SU-DHL-6 (cell line): Measurements from ENCODE around the gene CCDC120.

ENCODE experiments used
- EZH2phosphoT487 ChIP-seq: fragments of 200-600 bp; sonication (generic), shearing (Covaris generic); conservative IDR thresholded peaks from 2 replicates; pipeline ENCODE4 v1.6.1; 2018; ENCODE audit warnings: mild to moderate bottlenecking, antibody characterized with exemption, low read length, moderate library complexity, mixed read lengths
- TF ChIP-seq, protein P1 (sequence below): fragments of 200-600 bp; sonication (generic); IDR thresholded peaks from one replicate; pipeline ENCODE4 v1.5.1; 2017; ENCODE audit warnings: antibody characterized with exemption, mild to moderate bottlenecking, low read length, moderate library complexity; ENCODE audit not compliant: insufficient read depth, poor library complexity, severe bottlenecking

DNA sequence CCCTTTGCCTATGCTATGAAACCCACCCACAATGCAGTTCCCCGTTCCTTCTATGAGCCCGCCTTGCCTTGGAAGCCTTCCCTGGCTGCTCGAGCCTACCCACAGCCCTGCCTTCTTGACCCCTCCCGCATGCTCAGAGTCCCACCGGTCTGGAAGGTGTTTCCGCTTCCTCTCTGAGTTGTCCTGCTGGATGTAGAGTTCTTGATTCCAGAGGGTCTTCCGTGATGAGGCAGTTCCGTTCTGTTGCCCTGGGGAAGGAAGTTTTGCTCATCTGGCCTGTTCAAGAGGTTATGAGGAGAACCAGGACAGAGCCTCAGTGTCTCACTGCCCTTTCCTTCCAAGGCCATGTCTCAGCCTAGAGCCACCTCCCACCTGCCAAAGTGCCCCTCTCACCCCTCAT is 57.3 kb downstream of the CCDC120 start:
- TF ChIP-seq, protein P1, sequence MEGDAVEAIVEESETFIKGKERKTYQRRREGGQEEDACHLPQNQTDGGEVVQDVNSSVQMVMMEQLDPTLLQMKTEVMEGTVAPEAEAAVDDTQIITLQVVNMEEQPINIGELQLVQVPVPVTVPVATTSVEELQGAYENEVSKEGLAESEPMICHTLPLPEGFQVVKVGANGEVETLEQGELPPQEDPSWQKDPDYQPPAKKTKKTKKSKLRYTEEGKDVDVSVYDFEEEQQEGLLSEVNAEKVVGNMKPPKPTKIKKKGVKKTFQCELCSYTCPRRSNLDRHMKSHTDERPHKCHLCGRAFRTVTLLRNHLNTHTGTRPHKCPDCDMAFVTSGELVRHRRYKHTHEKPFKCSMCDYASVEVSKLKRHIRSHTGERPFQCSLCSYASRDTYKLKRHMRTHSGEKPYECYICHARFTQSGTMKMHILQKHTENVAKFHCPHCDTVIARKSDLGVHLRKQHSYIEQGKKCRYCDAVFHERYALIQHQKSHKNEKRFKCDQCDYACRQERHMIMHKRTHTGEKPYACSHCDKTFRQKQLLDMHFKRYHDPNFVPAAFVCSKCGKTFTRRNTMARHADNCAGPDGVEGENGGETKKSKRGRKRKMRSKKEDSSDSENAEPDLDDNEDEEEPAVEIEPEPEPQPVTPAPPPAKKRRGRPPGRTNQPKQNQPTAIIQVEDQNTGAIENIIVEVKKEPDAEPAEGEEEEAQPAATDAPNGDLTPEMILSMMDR = no peak
- no peak for TF ChIP-seq EZH2phosphoT487
